Kidney epithelial cell (primary cell): ENCODE data around the gene ZIC4. TPM values are rescaled to one million over a fixed set of nuclear protein-coding genes. Genes with fewer than 3 reads are reported as not detected.

Source experiments
- DNase-seq: peaks from one replicate; pipeline ENCODE4 v3.0.0-alpha.2; 2010; ENCODE audit warnings: low read depth
- H3K27me3 ChIP-seq: 2 replicates; pipeline ENCODE4 v1.6.0; 2011; ENCODE audit warnings: low read length; ENCODE audit not compliant: control insufficient read depth, insufficient read depth
- H3K36me3 ChIP-seq: 2 replicates; pipeline ENCODE4 v1.5.1; 2011; ENCODE audit warnings: low read length; ENCODE audit not compliant: control insufficient read depth, insufficient read depth
- H3K4me3 ChIP-seq: 2 replicates; pipeline ENCODE4 v1.5.1; 2011; ENCODE audit warnings: low read depth, mild to moderate bottlenecking, control low read depth, low read length
- CTCF ChIP-seq: IDR thresholded peaks from 2 replicates; pipeline ENCODE4 v1.5.1; 2011; ENCODE audit warnings: mild to moderate bottlenecking, moderate library complexity, low read length, control low read depth, inconsistent platforms; ENCODE audit not compliant: insufficient read depth, poor library complexity, severe bottlenecking
- total RNA-seq: library from RNA; depleted of rRNA; stranded (reverse); fragments of >200 nt; gene quantifications from 2 replicates; pipeline ENCODE4 v1.2.3, GENCODE V29; 2015

Gene ZIC4
- total RNA-seq, 1 donor from 2014 or later, result not detected

GRCh38 chr3:147377412-147378367, 28.7 kb downstream of the ZIC4 start:
- no peak overlapping the region for H3K4me3 ChIP-seq
- no peaks in the 10 kb centered on the region for H3K36me3 ChIP-seq
- H3K27me3 ChIP-seq, result peaks cover 53% of the 10 kb centered on the region
- DNase-seq, result no peak
- TF ChIP-seq CTCF, result no peak

GRCh38 chr3:147373301-147373700, 33.0 kb downstream of the ZIC4 start:
- TF ChIP-seq CTCF, result no peak

GRCh38 chr3:147372525-147373027, 33.8 kb downstream of the ZIC4 start:
- no peak for DNase-seq
- Histone ChIP-seq H3K36me3 (no peaks in the 10 kb centered on the region), H3K27me3 (peaks cover 61% of the 10 kb centered on the region), H3K4me3 (no peak overlapping the region)
- no peak for TF ChIP-seq CTCF

More at GRCh38 chr3:147373301-147373700, 33.0 kb downstream of the ZIC4 start:
- DNase-seq, result no peak
- Histone ChIP-seq H3K27me3 (peaks cover 65% of the 10 kb centered on the region), H3K36me3 (no peaks in the 10 kb centered on the region), H3K4me3 (no peak overlapping the region)

GRCh38 chr3:147371771-147372340, 34.5 kb downstream of the ZIC4 start:
- Histone ChIP-seq H3K36me3 (no peaks in the 10 kb centered on the region), H3K27me3 (peaks cover 56% of the 10 kb centered on the region), H3K4me3 (no peak overlapping the region)
- TF ChIP-seq CTCF, result no peak
- DNase-seq, result no peak

GRCh38 chr3:147371140-147371539, 35.2 kb downstream of the ZIC4 start:
- Histone ChIP-seq H3K4me3 (no peak overlapping the region), H3K36me3 (no peaks in the 10 kb centered on the region), H3K27me3 (peaks cover 56% of the 10 kb centered on the region)
- no peak for DNase-seq
- no peak for TF ChIP-seq CTCF
